Activated T-helper 17 cell treated with anti-CD3 and anti-CD28 coated beads, Interleukin-2, amount 50 U/mL, for 72 hours (primary cell): ENCODE data around the gene NPTX1. TPM values are rescaled to one million over a fixed set of nuclear protein-coding genes. Genes with fewer than 3 reads are reported as not detected.
A peak's percentile ranks its signal among the peaks of the same experiment; 100 is the strongest.

Experiments used
- ATAC-seq: fragments of 150-1000 bp; cut with Tn5 transposase; replicated peaks from 2 replicates; pipeline ENCODE4 v1.10.0; 2021; ENCODE audit warnings: mild to moderate bottlenecking, moderate library complexity
- H3K27ac Mint-ChIP-seq: one replicate; pipeline ENCODE4 v1.8.0; 2022; ENCODE audit warnings: mixed read lengths
- H3K27me3 Mint-ChIP-seq: one replicate; pipeline ENCODE4 v1.8.0; 2022; ENCODE audit warnings: mixed read lengths
- H3K36me3 Mint-ChIP-seq: one replicate; pipeline ENCODE4 v1.8.0; 2022; ENCODE audit warnings: low read depth, mild to moderate bottlenecking, mixed read lengths
- H3K4me1 Mint-ChIP-seq: one replicate; pipeline ENCODE4 v1.8.0; 2022; ENCODE audit warnings: mixed read lengths
- H3K4me3 Mint-ChIP-seq: one replicate; pipeline ENCODE4 v1.8.0; 2022; ENCODE audit warnings: mild to moderate bottlenecking, mixed read lengths
- H3K9me3 Mint-ChIP-seq: one replicate; pipeline ENCODE4 v1.8.0; 2022; ENCODE audit warnings: mixed read lengths
- total RNA-seq, 2 donors: library from RNA; stranded (reverse); gene quantifications; one replicate each; pipeline ENCODE4 v1.2.3, GENCODE V29; 2022

Gene NPTX1
- total RNA-seq, 2 donors from 2014 or later: 1.5 to 10.2 TPM

- no peaks in the 10 kb centered on the region for H3K9me3 Mint-ChIP-seq
- ATAC-seq: no peak
- H3K27ac Mint-ChIP-seq: peak overlapping the region; percentile 96
- H3K27me3 Mint-ChIP-seq: peaks cover 3% of the 10 kb centered on the region
- peaks cover 5% of the 10 kb centered on the region for H3K4me1 Mint-ChIP-seq
- no peaks in the 10 kb centered on the region for H3K36me3 Mint-ChIP-seq
- H3K4me3 Mint-ChIP-seq: peak overlapping the region; percentile 92
Observed at GRCh38 chr17:80453126-80453997, 23.0 kb downstream of the NPTX1 start.

GRCh38 chr17:80452173-80452915 is 24.1 kb downstream of the NPTX1 start:
- peak overlapping the region; percentile 92 for H3K4me3 Mint-ChIP-seq
- peaks cover 5% of the 10 kb centered on the region for H3K4me1 Mint-ChIP-seq
- no peaks in the 10 kb centered on the region for H3K36me3 Mint-ChIP-seq
- ATAC-seq: no peak
- H3K27me3 Mint-ChIP-seq: peaks cover 3% of the 10 kb centered on the region
- no peaks in the 10 kb centered on the region for H3K9me3 Mint-ChIP-seq
- peak overlapping the region; percentile 5 for H3K27ac Mint-ChIP-seq

GRCh38 chr17:80451104-80451775 is 25.2 kb downstream of the NPTX1 start:
- ATAC-seq: no peak

DNA sequence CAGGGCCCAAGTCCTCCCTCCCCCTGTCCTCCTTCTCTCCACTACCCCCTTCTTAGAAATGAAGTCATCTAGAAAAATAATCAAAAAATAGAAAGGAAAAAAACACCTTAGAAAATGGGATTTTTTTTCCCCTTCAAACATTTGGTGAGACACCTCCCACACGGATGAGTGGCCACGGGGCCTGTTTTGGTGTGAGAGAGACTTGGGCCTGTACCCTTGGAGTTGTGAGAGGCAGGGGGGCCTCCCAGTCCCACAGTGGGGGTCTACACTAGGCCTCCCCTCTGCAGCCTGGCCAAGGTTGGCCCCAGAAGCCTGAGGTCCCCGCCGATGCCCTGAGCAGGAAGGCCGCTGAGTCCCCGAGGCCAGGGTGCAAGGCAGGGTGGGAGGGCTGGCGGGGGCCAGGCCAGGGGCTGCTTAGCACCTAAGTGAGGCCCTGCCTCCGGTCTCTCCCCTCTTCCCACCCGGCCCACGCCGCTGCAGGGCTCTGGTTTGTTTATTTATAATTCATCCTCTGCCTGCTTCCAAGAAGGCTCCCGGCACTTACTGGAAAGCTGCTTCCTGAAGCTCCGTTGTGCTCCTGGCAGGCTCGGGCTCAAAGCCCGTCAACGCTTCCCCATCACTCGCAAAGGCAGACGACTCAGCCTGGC is 26.4 kb downstream of the NPTX1 start:
- Mint-ChIP-seq H3K4me3 (no peak overlapping the region), H3K27me3 (no peaks in the 10 kb centered on the region), H3K9me3 (no peaks in the 10 kb centered on the region), H3K27ac (no peak overlapping the region), H3K36me3 (no peaks in the 10 kb centered on the region), H3K4me1 (peaks cover 5% of the 10 kb centered on the region)
- ATAC-seq: no peak

More at GRCh38 chr17:80451104-80451775, 25.2 kb downstream of the NPTX1 start:
- H3K4me1 Mint-ChIP-seq: peaks cover 5% of the 10 kb centered on the region
- no peaks in the 10 kb centered on the region for H3K9me3 Mint-ChIP-seq
- no peak overlapping the region for H3K4me3 Mint-ChIP-seq
- H3K27ac Mint-ChIP-seq: no peak overlapping the region
- no peaks in the 10 kb centered on the region for H3K27me3 Mint-ChIP-seq
- H3K36me3 Mint-ChIP-seq: no peaks in the 10 kb centered on the region

DNA sequence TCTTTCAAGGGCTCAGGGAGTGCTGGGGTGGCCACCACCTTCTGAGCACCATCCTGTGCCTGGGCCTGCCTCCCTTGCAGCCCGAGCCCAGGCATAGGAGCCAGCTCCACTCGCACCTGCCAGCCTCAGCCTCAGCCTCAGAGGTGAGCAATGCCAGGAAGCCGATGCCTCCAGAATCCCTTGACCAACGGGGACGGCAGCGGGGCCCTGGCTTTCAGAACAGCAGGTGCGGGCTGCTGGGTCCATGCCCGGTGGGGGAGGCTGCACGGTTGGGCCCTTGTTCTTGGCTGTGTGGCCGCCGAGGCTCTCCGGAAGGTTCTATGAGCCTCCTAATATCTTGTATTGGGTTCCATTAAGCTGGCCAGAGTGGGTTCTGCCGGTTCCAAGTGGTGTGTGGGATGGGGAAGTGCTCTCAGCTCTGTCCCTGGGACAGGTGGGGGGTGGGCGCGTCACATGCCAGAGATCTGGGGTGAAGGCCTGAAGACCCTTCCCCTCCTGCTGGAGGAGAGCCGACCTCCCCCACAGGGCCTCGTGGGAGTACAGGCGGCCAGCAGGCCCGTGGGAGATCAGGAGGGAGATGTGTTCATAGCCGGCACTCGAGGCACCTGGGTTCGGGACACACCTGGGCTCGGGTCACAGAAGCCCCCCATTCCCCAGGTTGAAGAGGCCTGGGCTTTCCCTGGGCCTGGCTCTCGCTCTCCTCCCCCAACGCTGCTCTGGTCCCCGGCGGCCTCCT is 27.0 kb downstream of the NPTX1 start:
- no peaks in the 10 kb centered on the region for H3K36me3 Mint-ChIP-seq
- H3K4me1 Mint-ChIP-seq: peaks cover 5% of the 10 kb centered on the region
- H3K4me3 Mint-ChIP-seq: no peak overlapping the region
- H3K27me3 Mint-ChIP-seq: no peaks in the 10 kb centered on the region
- no peaks in the 10 kb centered on the region for H3K9me3 Mint-ChIP-seq
- no peak for ATAC-seq
- no peak overlapping the region for H3K27ac Mint-ChIP-seq

DNA sequence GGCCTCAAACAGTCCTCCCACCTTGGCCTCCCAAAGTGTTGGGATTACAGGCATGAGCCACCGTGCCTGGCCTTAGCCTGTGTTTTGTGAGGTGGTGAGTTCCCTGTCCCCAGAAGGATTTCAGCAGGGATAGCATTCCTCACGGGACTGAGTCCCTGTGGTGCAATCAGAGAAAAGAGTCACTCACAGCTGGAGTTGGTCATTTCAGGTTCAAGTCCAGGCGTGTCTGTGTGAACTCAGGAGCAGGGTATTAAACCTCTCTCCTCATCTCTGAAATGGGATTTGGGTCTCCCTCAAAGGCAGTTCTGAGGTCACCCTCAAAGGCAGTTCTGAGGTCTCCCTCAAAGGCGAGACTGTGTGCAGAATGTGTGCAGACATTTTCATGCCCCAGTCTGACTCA is 28.6 kb downstream of the NPTX1 start:
- Mint-ChIP-seq H3K4me1 (no peaks in the 10 kb centered on the region), H3K27me3 (peaks cover 2% of the 10 kb centered on the region), H3K36me3 (no peaks in the 10 kb centered on the region), H3K27ac (no peak overlapping the region), H3K9me3 (no peaks in the 10 kb centered on the region), H3K4me3 (no peak overlapping the region)
- no peak for ATAC-seq

GRCh38 chr17:80446645-80447405 is 29.6 kb downstream of the NPTX1 start:
- Mint-ChIP-seq H3K9me3 (no peaks in the 10 kb centered on the region), H3K27ac (no peak overlapping the region), H3K4me3 (no peak overlapping the region), H3K36me3 (no peaks in the 10 kb centered on the region), H3K4me1 (no peaks in the 10 kb centered on the region), H3K27me3 (peaks cover 7% of the 10 kb centered on the region)
- ATAC-seq: no peak

GRCh38 chr17:80445726-80446110 is 30.7 kb downstream of the NPTX1 start:
- no peaks in the 10 kb centered on the region for H3K36me3 Mint-ChIP-seq
- H3K4me1 Mint-ChIP-seq: no peaks in the 10 kb centered on the region
- no peaks in the 10 kb centered on the region for H3K9me3 Mint-ChIP-seq
- H3K4me3 Mint-ChIP-seq: no peak overlapping the region
- ATAC-seq: no peak
- no peak overlapping the region for H3K27ac Mint-ChIP-seq
- peaks cover 7% of the 10 kb centered on the region for H3K27me3 Mint-ChIP-seq

GRCh38 chr17:80445007-80445725 is 31.2 kb downstream of the NPTX1 start:
- no peak overlapping the region for H3K4me3 Mint-ChIP-seq
- no peak for ATAC-seq
- H3K27ac Mint-ChIP-seq: no peak overlapping the region
- no peaks in the 10 kb centered on the region for H3K9me3 Mint-ChIP-seq
- H3K4me1 Mint-ChIP-seq: no peaks in the 10 kb centered on the region
- H3K36me3 Mint-ChIP-seq: no peaks in the 10 kb centered on the region
- H3K27me3 Mint-ChIP-seq: peaks cover 7% of the 10 kb centered on the region

DNA sequence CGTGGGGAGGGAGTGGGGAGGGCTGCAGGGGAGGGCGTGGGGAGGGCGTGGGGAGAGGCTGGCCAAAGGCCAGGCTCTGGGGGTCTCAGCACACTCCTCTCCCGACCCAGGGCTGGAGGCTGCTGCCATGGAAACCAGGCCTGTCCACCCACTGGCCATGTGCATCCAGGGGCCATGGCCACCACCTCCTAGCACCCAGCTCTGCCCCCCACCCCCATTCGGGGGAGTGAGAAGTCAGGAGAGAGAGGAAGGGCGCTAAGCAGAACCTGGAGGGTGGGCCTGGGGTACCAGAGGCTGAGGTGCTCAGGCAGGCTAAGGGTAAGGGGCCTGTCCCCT is 31.8 kb downstream of the NPTX1 start:
- H3K4me3 Mint-ChIP-seq: no peak overlapping the region
- no peaks in the 10 kb centered on the region for H3K9me3 Mint-ChIP-seq
- H3K4me1 Mint-ChIP-seq: no peaks in the 10 kb centered on the region
- no peak for ATAC-seq
- no peak overlapping the region for H3K27ac Mint-ChIP-seq
- no peaks in the 10 kb centered on the region for H3K36me3 Mint-ChIP-seq
- peaks cover 7% of the 10 kb centered on the region for H3K27me3 Mint-ChIP-seq

DNA sequence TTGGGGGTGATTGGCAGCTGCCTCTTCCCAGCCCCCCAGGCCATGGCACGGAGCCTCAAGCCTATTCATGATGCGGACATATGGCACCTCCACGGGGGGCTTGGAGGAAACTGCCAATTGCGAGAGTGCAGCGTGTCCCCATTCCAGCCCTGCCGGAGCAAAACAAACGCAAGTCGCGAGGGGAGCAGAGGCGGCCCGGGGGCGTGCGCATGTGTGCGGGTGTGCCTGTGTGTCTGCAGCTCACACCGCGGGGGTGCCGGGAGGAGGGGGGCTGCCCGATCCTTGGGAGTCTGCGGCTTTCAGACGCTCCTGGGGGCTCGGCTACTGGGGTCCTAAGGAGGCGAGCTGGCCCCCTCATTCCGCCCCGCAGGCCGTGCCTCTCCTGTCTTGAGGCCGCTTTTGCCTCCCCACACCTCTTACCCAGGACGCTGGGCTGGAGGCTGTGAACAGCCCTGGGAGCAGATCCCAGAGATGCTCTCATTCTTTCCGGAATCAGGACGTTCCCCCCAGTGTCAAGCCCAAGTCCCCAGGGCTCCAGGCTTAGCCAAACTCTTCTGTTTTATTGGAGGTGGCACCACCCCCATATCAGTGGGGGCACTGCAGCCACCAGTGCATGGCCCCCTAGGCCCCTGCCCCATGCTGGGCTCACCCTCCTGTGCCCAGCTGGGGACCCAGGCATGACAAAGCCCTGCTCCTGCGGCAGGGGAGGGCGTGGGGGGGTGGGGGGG is 32.3 kb downstream of the NPTX1 start:
- Mint-ChIP-seq H3K36me3 (no peaks in the 10 kb centered on the region), H3K27me3 (peaks cover 7% of the 10 kb centered on the region), H3K4me1 (no peaks in the 10 kb centered on the region), H3K4me3 (no peak overlapping the region), H3K27ac (no peak overlapping the region), H3K9me3 (no peaks in the 10 kb centered on the region)
- no peak for ATAC-seq

DNA sequence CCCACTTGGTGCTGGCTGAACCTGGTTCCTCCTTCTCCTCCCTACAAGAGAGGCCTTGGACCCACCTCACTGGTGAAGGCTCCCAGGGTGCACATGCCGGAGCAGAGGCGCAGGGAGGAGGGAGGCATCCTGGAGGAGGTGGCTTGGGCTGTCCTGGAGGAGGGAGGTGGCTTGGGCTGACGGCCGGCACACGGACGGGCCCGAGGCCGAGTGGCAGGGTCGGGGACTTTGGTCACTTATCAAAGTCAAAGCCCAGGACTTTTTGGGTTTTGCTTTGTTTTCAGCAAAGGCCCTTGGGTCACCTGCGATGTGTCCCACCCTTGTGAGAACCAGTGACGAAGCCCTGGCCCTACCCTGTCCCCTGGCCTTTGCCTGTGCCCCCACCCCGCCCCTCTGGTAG is 32.9 kb downstream of the NPTX1 start:
- H3K27me3 Mint-ChIP-seq: peaks cover 7% of the 10 kb centered on the region
- no peak for ATAC-seq
- H3K36me3 Mint-ChIP-seq: no peaks in the 10 kb centered on the region
- H3K27ac Mint-ChIP-seq: no peak overlapping the region
- H3K4me3 Mint-ChIP-seq: no peak overlapping the region
- H3K9me3 Mint-ChIP-seq: no peaks in the 10 kb centered on the region
- no peaks in the 10 kb centered on the region for H3K4me1 Mint-ChIP-seq
